NCI-H345 treated with DMSO at 0.1 percent for 48 hours (cell line): Measurements from ENCODE around the gene UNC13C.

Source experiments
- DNase-seq: peaks from one replicate; lab custom pipeline; 2025; ENCODE audit not compliant: unreplicated experiment; lab: John Stamatoyannopoulos, UW

UNC13C gene

GRCh38 chr15:54109014-54109413 is 130.8 kb downstream of the UNC13C start:
- DNase-seq, result no peak

DNA sequence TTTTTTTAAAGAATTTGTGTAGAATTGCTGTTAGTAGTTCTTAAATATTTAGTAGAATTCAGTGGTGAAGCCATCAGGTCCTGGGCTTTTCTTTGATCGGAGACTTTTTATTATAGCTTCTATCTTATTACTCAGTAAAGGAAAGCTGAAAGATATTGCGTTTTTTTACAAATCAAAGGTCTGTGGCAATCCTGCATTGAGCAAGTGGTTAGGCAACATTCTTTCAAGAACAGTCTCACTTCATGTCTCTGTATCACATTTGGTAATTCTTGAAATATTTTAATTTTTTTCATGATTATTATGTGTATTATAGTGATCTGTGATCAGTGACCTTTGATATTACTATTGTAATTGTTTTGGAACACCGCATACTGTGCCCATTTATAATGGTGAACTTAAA is 140.8 kb downstream of the UNC13C start:
- DNase-seq, result no peak

GRCh38 chr15:54120949-54121463 is 142.8 kb downstream of the UNC13C start:
- no peak for DNase-seq

DNA sequence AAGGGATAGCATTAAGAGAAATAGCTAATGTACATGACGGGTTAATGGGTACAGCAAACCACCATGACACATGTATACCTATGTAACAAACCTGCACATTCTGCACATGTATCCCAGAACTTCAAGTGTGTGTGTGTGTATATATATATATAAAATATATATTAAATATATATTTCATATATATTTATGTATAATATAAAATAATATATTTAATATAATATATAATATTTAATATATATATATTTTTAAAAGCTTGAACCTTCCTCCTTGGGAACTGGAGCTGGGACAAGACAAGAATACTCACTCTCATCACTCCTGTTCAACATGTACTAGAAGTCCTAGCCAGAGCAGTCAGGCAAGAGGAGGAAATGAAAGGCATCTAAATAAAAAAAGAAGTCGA is 149.3 kb downstream of the UNC13C start:
- DNase-seq, result no peak

DNA sequence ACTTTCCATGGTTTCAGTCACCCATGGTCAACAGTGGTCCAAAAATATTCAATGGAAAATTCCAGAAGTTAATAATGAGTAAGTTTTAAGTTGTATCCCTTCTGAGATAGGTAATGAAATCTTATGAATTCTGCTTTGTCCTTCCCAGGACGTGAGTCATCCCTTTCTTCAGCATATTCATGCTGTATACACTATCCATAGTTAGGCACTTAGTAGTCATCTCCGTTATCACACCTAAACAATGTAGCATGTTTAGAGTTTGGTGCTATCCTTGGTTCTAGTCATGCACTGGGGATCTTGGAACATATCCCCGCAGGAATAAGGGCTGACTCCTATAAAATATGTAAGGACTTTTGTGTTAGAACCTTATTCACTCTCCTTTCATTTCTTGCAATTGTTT is 153.2 kb downstream of the UNC13C start:
- no peak for DNase-seq

DNA sequence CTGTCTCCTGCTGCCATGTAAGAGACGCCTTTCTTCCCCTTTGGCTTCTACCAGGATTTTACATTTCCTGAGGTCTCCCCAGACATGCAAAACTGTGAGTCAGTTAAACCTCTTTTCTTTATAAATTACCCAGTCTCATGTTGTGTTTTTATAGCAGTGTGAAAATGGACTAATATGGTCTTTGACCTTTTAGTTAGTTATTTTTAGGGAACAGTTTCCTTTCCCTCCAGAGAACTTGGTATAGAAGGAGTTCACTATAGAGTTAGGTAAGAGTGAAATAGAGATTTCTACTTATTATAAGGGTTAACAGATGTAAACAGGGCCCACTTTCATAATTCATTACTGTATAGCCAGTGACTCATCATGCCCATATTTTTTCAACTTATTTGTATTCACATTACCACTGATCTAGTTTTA is 170.9 kb downstream of the UNC13C start:
- DNase-seq, result no peak

DNA sequence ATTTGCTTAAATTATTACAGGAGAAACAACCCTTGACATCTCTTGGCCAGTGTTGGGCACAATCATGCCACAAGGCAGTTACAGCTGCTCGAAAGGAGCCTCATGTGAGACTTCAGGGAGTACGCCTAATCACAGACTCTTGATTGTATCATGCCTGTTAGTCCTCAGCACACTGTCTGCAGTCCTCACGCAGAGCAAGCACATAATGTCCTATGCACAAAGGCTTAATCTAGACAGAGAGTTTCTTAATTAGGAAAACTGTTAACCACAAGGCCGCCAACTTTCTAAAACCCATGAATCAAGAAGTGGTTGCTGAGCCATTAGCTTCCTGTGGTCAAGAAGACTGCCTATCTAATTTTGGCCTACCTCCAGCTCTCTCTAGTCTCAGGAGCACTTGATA is 172.0 kb downstream of the UNC13C start:
- DNase-seq, result no peak

GRCh38 chr15:54159012-54159411 is 180.8 kb downstream of the UNC13C start:
- DNase-seq, result no peak

DNA sequence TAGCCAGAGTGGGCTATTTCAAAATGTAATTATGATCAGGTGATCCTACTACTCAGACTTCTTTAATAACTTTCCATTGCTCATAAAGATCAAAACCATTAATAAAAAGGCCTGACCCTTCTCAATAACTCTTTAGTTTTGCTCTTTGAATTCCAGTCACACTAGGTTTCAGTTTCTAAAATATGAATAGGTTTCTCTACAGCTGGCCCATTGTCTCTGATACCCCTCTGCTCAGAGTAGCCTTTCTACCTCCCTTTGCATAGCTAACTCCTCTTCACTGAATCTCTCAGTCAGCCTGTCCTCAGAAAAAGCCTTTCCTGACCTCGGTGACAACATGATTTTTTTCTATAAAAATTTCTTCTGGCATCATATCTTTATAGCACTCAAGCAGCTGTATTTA is 209.1 kb downstream of the UNC13C start:
- DNase-seq, result no peak

- peak; percentile 19 for DNase-seq
Observed at GRCh38 chr15:54197995-54198394, 219.8 kb downstream of the UNC13C start.

- DNase-seq, result no peak
Observed at GRCh38 chr15:54206586-54207321, 228.5 kb downstream of the UNC13C start.

DNA sequence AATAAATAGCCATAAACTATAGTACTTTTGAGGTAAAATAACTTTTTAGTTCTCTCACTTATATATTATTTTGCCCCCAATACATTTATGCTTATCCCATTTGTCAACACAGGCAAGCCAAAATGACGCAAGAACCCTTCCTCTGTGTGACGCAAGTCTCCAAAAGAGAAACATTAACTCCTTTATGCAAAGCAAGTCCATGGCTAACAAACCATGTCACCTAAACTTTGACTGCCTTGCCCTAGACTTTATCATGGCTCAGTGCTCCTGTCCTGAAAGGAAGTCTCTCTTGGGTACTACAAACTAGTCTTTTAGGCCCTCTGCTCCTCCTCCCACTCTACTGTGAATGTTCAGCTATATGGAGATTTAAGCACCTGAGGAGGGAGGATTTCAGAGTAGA is 230.5 kb downstream of the UNC13C start:
- DNase-seq, result no peak

- DNase-seq, result no peak
Observed at GRCh38 chr15:54212635-54213034, 234.4 kb downstream of the UNC13C start.

GRCh38 chr15:54226455-54226854 is 248.2 kb downstream of the UNC13C start:
- DNase-seq, result no peak

GRCh38 chr15:54227569-54227968 is 249.3 kb downstream of the UNC13C start:
- DNase-seq, result no peak

DNA sequence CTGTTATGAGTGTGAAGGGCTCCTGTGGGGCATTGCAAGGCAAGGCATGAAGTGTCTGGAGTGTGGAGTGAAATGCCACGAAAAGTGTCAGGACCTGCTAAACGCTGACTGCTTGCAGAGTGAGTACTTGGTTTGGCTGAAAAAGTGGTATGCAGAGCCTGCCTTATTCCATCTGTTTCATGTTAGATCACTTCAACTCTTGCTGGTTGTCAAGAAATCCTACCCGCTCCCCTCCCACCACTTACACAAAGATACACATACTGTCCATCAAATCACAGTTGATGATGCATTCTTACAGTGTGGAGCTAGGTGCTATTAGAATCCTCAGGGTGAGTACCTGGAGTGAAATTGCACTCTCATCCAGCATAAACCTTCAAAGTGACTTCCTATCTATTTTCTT is 272.1 kb downstream of the UNC13C start:
- no peak for DNase-seq

DNA sequence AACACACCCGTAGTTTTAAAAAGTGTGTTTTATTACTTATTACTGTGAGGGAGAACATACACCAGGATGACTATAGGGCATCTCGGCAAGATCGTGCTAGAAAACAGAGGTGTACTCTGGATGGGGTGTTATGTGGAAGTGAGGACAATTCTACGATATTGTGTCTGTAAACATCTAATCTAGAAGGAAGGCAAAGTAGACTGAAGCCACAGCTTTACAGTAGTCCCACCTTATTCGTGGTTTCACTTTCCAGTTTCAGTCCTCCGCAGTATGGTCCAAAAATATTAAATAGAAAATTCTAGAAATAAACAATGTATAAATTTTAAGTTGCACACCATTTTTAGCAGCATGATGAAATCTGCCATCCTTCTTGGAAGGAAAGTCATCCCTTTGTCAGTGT is 277.9 kb downstream of the UNC13C start:
- DNase-seq, result no peak

GRCh38 chr15:54273928-54274327 is 295.7 kb downstream of the UNC13C start:
- DNase-seq, result no peak

- no peak for DNase-seq
Observed at GRCh38 chr15:54277834-54278233, 299.6 kb downstream of the UNC13C start.

DNA sequence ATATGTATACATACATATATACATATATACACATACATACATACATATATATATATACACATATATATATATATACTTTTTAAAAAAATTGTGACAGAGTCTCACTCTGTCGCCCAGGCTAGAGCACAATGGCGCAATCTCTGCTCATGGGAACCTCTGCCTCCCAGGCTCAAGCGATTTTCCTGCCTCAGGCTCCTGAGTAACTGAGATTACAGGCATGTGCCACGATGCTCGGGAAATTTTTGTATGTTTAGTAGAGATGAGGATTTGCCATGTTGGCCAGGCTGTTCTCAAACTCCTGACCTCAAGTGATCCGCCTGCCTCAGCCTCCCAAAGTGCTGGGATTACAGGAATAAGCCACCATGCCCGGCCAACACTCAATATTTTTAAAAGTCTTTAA is 302.5 kb downstream of the UNC13C start:
- no peak for DNase-seq

DNA sequence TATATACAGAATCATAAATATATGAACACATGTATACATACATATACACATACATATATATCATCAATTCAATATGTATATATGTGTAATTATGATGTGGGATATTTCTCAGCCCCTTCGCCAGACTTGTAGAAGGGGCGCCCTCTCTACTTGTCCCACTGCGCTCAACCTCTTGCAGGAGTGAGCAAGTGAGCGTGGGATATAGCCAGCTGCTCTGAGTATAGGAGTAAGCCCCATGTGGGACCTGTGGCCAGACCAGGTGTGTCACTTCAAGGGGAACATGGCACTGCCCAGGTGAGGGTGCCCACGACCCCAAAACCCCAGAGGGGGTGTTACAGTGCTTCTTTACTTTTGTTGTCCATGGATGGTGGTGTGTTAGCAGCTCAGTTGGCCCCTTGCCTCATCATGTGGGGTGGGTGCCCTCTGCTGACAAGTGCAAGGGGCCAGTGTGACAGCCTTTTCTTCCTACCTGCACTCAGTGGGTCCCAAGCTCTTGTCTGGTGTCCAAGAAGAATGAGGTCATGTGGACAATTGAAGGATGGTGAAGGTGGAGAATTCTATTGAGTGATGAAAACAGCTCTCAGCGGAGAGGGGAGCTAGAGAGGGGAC is 304.1 kb downstream of the UNC13C start:
- no peak for DNase-seq

GRCh38 chr15:54288049-54288448 is 309.8 kb downstream of the UNC13C start:
- no peak for DNase-seq
